Hematopoietic multipotent progenitor cell (in vitro differentiated cells): ENCODE data around the gene DIP2A. TPM values are rescaled to one million over a fixed set of nuclear protein-coding genes. Genes with fewer than 3 reads are reported as not detected.
A peak's percentile ranks its signal among the peaks of the same experiment; 100 is the strongest.

Experiments
- DNase-seq, 3 donors: peaks; one replicate each; pipeline ENCODE4 v3.0.0-alpha.2; 2011 to 2015; ENCODE audit warnings: low read depth in 2 of 3, low spot score in 2 of 3
- total RNA-seq: library from RNA; depleted of rRNA; stranded (reverse); fragments of >200 nt; gene quantifications from one replicate; pipeline ENCODE4 v1.2.3, GENCODE V29; 2012

Gene DIP2A
- total RNA-seq, 1 donor, result 61.7 TPM

DNA sequence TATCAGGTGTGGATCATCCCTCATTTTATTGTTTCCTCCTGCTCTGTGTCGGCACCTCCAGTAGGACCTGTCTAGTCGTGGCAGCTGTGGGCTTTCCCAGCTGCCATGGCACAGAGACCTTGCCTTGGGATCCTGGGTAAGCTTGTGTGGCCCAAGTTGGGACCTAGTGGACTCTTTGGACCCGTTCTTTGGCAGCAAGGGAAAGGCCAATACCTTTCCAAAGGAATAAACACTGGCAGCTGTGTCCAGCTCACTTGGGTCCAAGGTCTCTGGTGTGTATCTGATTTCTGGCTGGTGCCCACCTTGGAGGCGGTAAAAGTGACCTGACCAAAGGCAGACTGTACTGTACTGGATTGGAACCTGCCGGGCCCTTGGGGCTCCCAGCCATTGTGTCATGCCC, 21.8 kb downstream of the DIP2A start:
- DNase-seq, result no peak

- DNase-seq, result no peak
These were observed 23.6 kb downstream of the DIP2A start for GRCh38 chr21:46482225-46482845.

- DNase-seq, result no peak
These were observed 24.1 kb downstream of the DIP2A start for GRCh38 chr21:46482846-46483231.

GRCh38 chr21:46483300-46484295, 24.9 kb downstream of the DIP2A start:
- no peak for DNase-seq

DNA sequence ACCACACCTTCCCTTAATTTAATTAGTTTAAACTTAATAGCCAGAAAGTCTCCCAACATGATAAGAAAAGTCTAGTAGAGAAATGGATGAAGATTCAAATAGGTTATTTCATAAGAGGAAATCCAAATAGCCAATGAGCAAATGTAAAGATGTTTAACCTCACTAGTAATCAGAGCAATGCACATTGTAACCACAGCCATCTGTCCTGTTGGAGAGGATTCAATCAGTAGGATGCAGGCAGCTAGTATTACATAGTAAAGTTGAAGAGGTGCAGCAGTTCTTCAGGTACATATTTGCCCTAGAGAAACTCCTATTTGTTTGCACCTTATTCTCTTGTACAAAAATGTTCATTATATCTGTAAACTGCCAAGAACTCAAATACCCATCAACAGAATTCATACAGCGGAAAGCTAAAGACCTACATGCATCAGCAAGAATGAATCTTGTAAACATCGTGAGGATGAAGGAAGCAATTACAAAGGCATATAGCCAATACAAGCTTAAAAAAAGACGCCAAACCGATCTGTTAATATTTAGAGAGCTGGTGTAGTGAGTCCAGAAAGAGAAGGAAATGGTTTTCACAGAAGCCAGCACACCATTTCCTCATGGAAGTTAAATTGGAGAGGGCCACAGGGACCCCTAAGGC, 27.9 kb downstream of the DIP2A start:
- DNase-seq, result peak in 2 of 3 donors; percentile 50 to 80

DNA sequence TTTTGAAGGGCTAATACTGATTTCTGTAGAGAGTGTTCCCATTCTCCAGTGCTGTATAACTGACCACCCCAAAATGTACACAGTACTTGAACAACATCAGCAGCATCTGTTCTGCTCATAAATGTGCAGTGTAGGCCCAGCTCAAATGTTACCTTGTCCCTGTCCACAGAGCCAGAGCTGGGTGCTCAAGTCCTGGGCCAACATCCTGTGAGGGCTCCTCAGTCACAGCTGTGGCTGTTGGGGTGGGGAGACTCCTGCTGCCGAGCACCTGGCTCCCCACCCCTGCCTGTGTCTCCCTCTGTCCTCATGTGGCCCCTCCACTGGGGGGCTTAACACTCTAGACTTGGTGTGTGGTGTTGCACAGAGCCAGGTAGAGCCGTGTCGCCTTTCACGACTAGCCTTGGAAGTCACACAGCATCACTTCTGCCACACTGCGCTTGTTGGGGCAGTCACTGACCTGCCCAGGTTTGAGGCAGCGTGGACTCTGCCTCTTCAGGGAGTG, 30.5 kb downstream of the DIP2A start:
- DNase-seq, result no peak

- DNase-seq, result no peak
These were observed 31.1 kb downstream of the DIP2A start for GRCh38 chr21:46489800-46490199.

GRCh38 chr21:46491553-46491952, 32.9 kb downstream of the DIP2A start:
- DNase-seq, result no peak

- DNase-seq, result no peak
These were observed 34.2 kb downstream of the DIP2A start for GRCh38 chr21:46492851-46493250.

GRCh38 chr21:46493828-46494227, 35.1 kb downstream of the DIP2A start:
- no peak for DNase-seq

- no peak for DNase-seq
These were observed 39.8 kb downstream of the DIP2A start for GRCh38 chr21:46498335-46499050.

GRCh38 chr21:46500224-46500861, 41.7 kb downstream of the DIP2A start:
- peak in 2 of 3 donors; percentile 42 to 61 for DNase-seq

DNA sequence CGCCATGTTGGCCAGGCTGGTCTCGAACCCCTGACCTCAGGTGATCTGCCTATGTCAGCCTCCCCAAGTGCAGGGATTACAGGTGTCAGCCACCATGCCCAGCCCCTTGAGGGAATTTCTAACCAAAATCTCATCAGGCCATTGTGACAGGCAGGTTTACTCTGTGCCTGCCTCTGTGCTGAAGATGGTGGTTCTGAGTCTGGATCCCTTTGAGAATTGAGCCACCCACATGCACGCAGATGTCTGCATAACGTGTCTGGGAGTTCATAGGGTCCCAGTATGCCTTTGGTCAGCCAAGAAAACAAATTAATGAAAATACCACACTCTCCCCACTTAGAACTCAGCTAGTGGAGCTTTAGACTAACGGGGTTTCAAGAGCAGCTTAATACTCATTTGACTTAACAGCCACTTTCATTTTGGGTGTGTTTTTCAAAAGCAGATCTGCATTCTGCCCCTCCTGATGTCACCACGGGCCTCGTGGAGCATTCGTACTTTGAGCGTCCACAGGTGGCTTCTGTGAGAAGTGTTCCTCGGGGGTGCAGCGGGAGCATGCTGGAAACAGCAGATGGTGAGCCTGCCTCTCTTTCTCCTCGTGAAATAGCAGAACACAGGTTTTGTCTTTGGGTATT, 45.3 kb downstream of the DIP2A start:
- no peak for DNase-seq

DNA sequence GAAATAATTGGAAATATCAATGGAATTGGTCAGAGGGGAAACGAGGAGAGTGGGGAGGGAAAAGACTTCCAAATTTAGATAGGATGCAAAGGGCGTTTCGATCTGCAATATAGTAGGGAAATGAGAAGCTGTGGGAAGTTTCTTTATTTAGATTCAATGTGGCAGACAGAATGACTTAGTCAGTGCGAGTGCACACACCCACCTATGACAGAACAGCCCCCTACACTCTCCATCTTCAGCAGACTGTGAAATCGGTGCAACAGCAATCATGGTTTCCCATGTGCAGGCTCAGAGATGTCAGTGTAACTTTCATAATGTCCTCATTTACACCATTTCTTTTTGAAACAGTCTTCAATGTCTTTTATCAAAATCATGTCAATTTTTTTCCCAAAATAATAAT, 46.0 kb downstream of the DIP2A start:
- no peak for DNase-seq

- DNase-seq, result no peak
These were observed 48.9 kb downstream of the DIP2A start for GRCh38 chr21:46507562-46507961.

DNA sequence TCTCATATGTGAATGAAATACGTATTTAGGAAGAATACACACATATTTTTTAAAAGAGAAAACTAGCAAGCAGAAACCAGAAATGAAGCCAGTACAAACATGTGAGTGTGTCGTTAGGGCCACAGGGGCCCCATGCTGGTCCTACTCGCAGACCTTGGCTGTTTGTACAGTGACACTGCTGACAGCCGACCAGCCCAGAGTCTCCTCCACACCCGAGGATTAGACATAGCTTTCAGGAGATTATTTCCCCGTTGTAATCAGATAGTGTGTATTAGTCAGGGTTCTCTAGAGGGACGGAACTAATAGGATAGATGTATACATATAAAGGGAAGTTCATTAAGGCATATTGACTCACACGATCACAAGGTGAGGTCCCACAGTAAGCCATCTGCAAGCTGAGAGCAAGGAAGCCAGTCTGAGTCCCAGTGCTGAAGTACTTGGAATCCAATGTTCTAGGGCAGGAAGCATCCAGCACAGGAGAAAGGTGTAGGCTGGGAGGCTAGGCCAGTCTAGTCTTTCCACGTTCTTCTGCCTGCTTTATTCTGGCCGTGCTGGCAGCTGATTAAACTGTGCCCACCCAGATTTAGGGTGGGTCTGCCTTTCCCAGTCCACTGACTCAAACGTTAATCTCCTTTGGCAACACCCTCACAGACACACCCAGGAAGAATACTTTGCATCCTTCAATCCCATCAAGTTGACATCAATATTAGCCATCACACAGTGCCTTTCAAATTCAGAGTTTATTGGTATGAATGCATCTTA, 51.2 kb downstream of the DIP2A start:
- no peak for DNase-seq

- DNase-seq, result peak in 2 of 3 donors; percentile 40 to 59
These were observed 56.4 kb downstream of the DIP2A start for GRCh38 chr21:46515109-46515508.

DNA sequence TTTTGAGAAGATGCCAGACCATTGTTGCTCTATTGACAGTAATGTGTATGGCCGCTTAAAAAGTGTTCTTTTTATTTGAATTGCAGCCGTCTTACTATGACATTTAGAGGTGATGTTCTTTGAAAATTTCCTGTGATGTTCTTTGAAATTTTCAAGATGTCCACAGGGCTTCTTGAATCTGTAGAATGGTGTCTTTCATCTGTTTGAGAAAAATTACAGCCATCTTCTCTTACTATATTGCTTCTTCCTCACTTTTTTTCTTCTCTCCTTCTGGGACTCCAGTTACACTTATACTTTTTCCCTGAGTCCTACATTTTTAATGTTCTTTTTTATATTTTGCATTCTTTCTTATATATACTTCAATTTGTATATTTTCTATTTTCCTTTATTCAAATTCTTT, 57.4 kb downstream of the DIP2A start:
- no peak for DNase-seq

- DNase-seq, result no peak
These were observed 58.7 kb downstream of the DIP2A start for GRCh38 chr21:46517361-46517760.
